Prostate gland (tissue), 2 donors: ENCODE data around the gene HOXB6.

ENCODE experiments used
- CTCF ChIP-seq, 4 experiments: fragments of 200-600 bp in 2 of 4; fragments of 450-650 bp in 2 of 4; sonication (generic) in 2 of 4; IDR thresholded peaks; 1 replicate in 3 of 4; 2 replicates in 1 of 4; pipeline ENCODE4 v1.5.1; 2016 to 2019; ENCODE audit warnings: antibody characterized with exemption in 4 of 4, mild to moderate bottlenecking in 2 of 4, moderate library complexity in 2 of 4
- POLR2A ChIP-seq: fragments of 450-650 bp; IDR thresholded peaks from one replicate; pipeline ENCODE4 v1.6.1; 2016; ENCODE audit warnings: antibody characterized with exemption, mild to moderate bottlenecking
- POLR2AphosphoS5 ChIP-seq: sonication (generic); formaldehyde crosslinking; IDR thresholded peaks from one replicate; pipeline ENCODE4 v1.6.1; 2017; ENCODE audit warnings: antibody characterized with exemption

DNA sequence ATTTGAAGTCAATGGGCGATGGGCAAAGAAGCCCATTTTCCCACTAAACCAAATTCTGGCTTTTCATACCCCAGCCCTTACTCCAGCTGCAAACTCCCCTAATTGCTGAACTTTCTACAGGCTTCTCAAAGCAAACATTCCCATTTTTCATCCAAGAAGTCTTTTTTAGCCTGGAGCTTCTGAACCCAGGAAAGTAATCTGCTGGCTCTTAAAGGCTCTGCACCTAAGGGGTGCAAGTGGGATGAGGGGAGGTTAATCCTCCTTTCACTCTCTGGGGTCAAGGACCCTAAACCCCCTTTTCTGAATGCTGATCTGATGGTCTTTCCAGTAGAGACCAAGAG is 3.7 kb upstream of the HOXB6 start:
- TF ChIP-seq CTCF (IDR thresholded peaks at IDR 0.05) (no peak), POLR2AphosphoS5 (no peak), POLR2A (no peak)
